K562 (cell line): ENCODE measurements around the gene ALG14. TPM values are rescaled to one million over a fixed set of nuclear protein-coding genes. Genes with fewer than 3 reads are reported as not detected.
A peak's percentile ranks its signal among the peaks of the same experiment; 100 is the strongest.

ENCODE experiments used
- BACH1 ChIP-seq: fragments of 200-800 bp; sonication (Bioruptor generic); IDR thresholded peaks from 2 replicates; pipeline ENCODE4 v1.6.1; 2016; ENCODE audit warnings: missing genetic modification characterization, missing compliant biosample characterization
- BHLHE40 ChIP-seq: IDR thresholded peaks from 2 replicates; pipeline ENCODE4 v1.6.1; 2011; ENCODE audit warnings: low read length, improper control_type of control experiment
- CREBBP ChIP-seq: IDR thresholded peaks from one replicate; pipeline ENCODE4 v1.6.1; 2012; ENCODE audit warnings: low read depth, mild to moderate bottlenecking, control low read depth, inconsistent platforms, low read length
- CREM ChIP-seq: IDR thresholded peaks from 2 replicates; pipeline ENCODE4 v1.6.1; 2014; ENCODE audit warnings: antibody characterized with exemption, low read depth
- CTBP1 ChIP-seq: fragments of 450-650 bp; IDR thresholded peaks from 2 replicates; pipeline ENCODE4 v1.6.1; 2016; ENCODE audit warnings: borderline replicate concordance
- DIDO1 ChIP-seq: fragments of 450-650 bp; IDR thresholded peaks from 2 replicates; pipeline ENCODE4 v1.6.1; 2016; ENCODE audit warnings: low read depth, missing biosample characterization, missing genetic modification characterization
- DPF2 ChIP-seq: fragments of 450-650 bp; IDR thresholded peaks from 2 replicates; pipeline ENCODE4 v1.6.1; 2016
- FIP1L1 ChIP-seq: fragments of 200-400 bp; formaldehyde crosslinking; IDR thresholded peaks from 2 replicates; pipeline ENCODE4 v1.6.1; 2018; ENCODE audit warnings: mild to moderate bottlenecking, low read depth, low read length; ENCODE audit not compliant: poor library complexity, severe bottlenecking
- FOXK1 ChIP-seq: sonication (generic); formaldehyde crosslinking; IDR thresholded peaks from 2 replicates; pipeline ENCODE4 v1.8.0; 2022; ENCODE audit warnings: missing genetic modification reagents, mild to moderate bottlenecking, borderline replicate concordance
- GABPA ChIP-seq: fragments of 200-800 bp; sonication (Bioruptor generic); conservative IDR thresholded peaks from 2 replicates; pipeline ENCODE4 v1.6.1; 2016; ENCODE audit warnings: low read depth, missing genetic modification characterization, missing compliant biosample characterization
- HDAC1 ChIP-seq, 2 experiments: fragments of 450-650 bp; IDR thresholded peaks; 2 replicates each; pipeline ENCODE4 v1.6.1; 2016 to 2017; ENCODE audit warnings: inconsistent platforms in 1 of 2, mild to moderate bottlenecking in 1 of 2, moderate library complexity in 1 of 2
- MAZ ChIP-seq, 2 experiments: fragments of 450-650 bp in 1 of 2; sonication (generic) in 1 of 2; formaldehyde crosslinking; IDR thresholded peaks in 1 of 2; conservative IDR thresholded peaks in 1 of 2; 2 replicates each; pipeline versions ENCODE4 v1.4.0 to v1.5.0; 2020; ENCODE audit warnings: mild to moderate bottlenecking in 1 of 2, missing genetic modification reagents in 1 of 2
- NCOA2 ChIP-seq, 2 experiments: fragments of 450-650 bp; IDR thresholded peaks; 2 replicates each; pipeline ENCODE4 v1.6.1; 2018; ENCODE audit warnings: mild to moderate bottlenecking in 2 of 2, moderate library complexity in 1 of 2; ENCODE audit not compliant: partially characterized antibody in 2 of 2
- NCOA6 ChIP-seq: fragments of 450-650 bp; IDR thresholded peaks from 2 replicates; pipeline ENCODE4 v1.6.1; 2017; ENCODE audit warnings: mild to moderate bottlenecking
- NFIC ChIP-seq: fragments of 450-650 bp; IDR thresholded peaks from 2 replicates; pipeline ENCODE4 v1.6.1; 2017; ENCODE audit warnings: mild to moderate bottlenecking, inconsistent platforms
- NFYB ChIP-seq: IDR thresholded peaks from 2 replicates; pipeline ENCODE4 v1.6.1; 2011; ENCODE audit warnings: mild to moderate bottlenecking, moderate library complexity; ENCODE audit not compliant: insufficient read length; ENCODE audit errors: extremely low read depth
- RFX1 ChIP-seq: fragments of 450-650 bp; IDR thresholded peaks from 2 replicates; pipeline ENCODE4 v1.6.1; 2016; ENCODE audit warnings: mild to moderate bottlenecking, moderate library complexity
- RFX7 ChIP-seq: fragments of 250-450 bp; sonication (Bioruptor Pico); IDR thresholded peaks from 2 replicates; pipeline ENCODE4 v1.5.1; 2021; ENCODE audit warnings: mild to moderate bottlenecking
- SIX5 ChIP-seq, 2 experiments: IDR thresholded peaks; 2 replicates each; pipeline ENCODE4 v1.6.1; 2011; ENCODE audit warnings: low read length in 2 of 2, borderline replicate concordance in 1 of 2, low read depth in 1 of 2, mild to moderate bottlenecking in 1 of 2, moderate library complexity in 1 of 2; ENCODE audit not compliant: insufficient read depth in 1 of 2
- SLC30A9 ChIP-seq: fragments of 250-450 bp; sonication (Bioruptor Pico); IDR thresholded peaks from 2 replicates; pipeline ENCODE4 v1.8.0; 2022; ENCODE audit warnings: mild to moderate bottlenecking, moderate library complexity
- SMARCA5 ChIP-seq: fragments of 450-650 bp; IDR thresholded peaks from 2 replicates; pipeline ENCODE4 v1.6.1; 2016
- TBP ChIP-seq: optimal IDR thresholded peaks from 2 replicates; pipeline ENCODE3; 2011; ENCODE audit warnings: low read depth, low read length, improper control_type of control experiment
- TGIF2 ChIP-seq: sonication (generic); formaldehyde crosslinking; IDR thresholded peaks from 2 replicates; pipeline ENCODE4 v1.8.1; 2022; ENCODE audit warnings: mild to moderate bottlenecking, missing genetic modification reagents, moderate library complexity
- ZFPM2 ChIP-seq: fragments of 250-450 bp; sonication (Bioruptor Pico); IDR thresholded peaks from 2 replicates; pipeline ENCODE4 v1.5.1; 2022; ENCODE audit warnings: mild to moderate bottlenecking
- ZNF3 ChIP-seq: fragments of 250-450 bp; sonication (Bioruptor Pico); IDR thresholded peaks from 2 replicates; pipeline ENCODE4 v1.5.0; 2021; ENCODE audit warnings: mild to moderate bottlenecking, moderate library complexity
- ZNF316 ChIP-seq: fragments of 450-650 bp; IDR thresholded peaks from 2 replicates; pipeline ENCODE4 v1.6.1; 2016
- ZNF551 ChIP-seq: fragments of 250-450 bp; sonication (Bioruptor Pico); IDR thresholded peaks from 2 replicates; pipeline ENCODE4 v1.5.0; 2021; ENCODE audit warnings: mild to moderate bottlenecking, moderate library complexity
- polyA plus RNA-seq, 8 experiments: library from polyadenylated mRNA; depleted of rRNA in 4 of 8; stranded (reverse) in 5 of 8; unstranded in 3 of 8; fragments of >200 nt; fragmentation: Nextera tagmentation in 2 of 8; fragmentation: Illumina TruSeq in 1 of 8; extraction: Ambion mirVana in 2 of 8; extraction: Trizol in 1 of 8; gene quantifications; 2 replicates each; pipeline versions ENCODE4 v1.2.1 to v1.2.3, GENCODE V29; 2011 to 2014; ENCODE audit warnings: inconsistent platforms in 1 of 8, missing spikeins in 1 of 8
- total RNA-seq, 7 experiments: library from RNA; depleted of rRNA in 6 of 7; stranded (reverse); fragments of >200 nt in 6 of 7; fragmentation: Illumina TruSeq in 2 of 7; extraction: Trizol in 2 of 7; gene quantifications; 2 replicates each; pipeline versions ENCODE4 v1.2.1 to v1.2.3, GENCODE V29; 2011 to 2021; ENCODE audit warnings: low replicate concordance in 1 of 7
- TF ChIP-seq, protein P1 (sequence below): fragments of 250-450 bp; sonication (Bioruptor Pico); IDR thresholded peaks from 2 replicates; pipeline ENCODE4 v1.5.0; 2020; ENCODE audit warnings: mild to moderate bottlenecking, borderline replicate concordance
- TF ChIP-seq, protein P2 (sequence below): fragments of 450-650 bp; IDR thresholded peaks from 2 replicates; pipeline ENCODE4 v1.6.1; 2016; ENCODE audit warnings: borderline replicate concordance

ALG14 gene
- total and polyA plus RNA-seq, 9 of the 15 experiments (the other 6 are each of a cell fraction or from before 2014, with no cell fraction given), result 2.8 to 16.2 (median 4.9) TPM

DNA sequence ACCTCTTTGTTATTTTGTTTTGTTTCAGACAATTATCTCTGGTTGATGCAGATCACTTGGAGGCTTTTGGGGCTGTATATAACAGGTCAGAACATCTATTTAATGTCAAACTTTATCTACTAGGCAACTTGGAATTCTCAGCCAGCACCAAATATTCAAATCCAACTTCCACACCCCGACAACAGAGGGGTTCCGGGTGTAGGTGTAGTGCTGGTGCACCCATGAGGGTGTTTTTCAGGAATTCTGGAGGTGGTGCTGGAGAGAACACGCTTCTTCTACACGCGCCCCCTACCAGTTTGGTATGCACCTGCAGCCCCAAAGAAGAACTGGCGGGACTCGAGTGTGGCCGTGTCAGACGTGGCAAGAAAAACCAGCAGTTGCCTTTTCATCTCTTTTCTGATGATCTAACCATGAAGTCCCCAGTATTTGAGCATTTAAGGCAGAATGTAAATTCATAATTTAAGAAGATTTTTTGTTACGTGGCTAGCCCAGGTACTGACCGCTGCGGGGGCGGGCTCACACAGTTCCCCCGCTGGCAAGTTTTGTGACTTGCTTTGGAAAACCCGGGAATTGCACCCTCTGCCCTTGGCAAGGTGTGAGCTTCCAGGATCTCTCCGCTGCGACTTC lies 43.9 kb upstream of the ALG14 start (continued):
- no peak for TF ChIP-seq DIDO1 (tag)
- TF ChIP-seq DPF2, result peak; percentile 56; the same call in 1 of the 2 replicates
- no peak for TF ChIP-seq NCOA6
- TF ChIP-seq SMARCA5, result no peak
- TF ChIP-seq, protein P1, sequence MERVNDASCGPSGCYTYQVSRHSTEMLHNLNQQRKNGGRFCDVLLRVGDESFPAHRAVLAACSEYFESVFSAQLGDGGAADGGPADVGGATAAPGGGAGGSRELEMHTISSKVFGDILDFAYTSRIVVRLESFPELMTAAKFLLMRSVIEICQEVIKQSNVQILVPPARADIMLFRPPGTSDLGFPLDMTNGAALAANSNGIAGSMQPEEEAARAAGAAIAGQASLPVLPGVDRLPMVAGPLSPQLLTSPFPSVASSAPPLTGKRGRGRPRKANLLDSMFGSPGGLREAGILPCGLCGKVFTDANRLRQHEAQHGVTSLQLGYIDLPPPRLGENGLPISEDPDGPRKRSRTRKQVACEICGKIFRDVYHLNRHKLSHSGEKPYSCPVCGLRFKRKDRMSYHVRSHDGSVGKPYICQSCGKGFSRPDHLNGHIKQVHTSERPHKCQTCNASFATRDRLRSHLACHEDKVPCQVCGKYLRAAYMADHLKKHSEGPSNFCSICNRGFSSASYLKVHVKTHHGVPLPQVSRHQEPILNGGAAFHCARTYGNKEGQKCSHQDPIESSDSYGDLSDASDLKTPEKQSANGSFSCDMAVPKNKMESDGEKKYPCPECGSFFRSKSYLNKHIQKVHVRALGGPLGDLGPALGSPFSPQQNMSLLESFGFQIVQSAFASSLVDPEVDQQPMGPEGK, result no peak
- no peak for TF ChIP-seq BACH1 (tag)
- no peak for TF ChIP-seq ZNF316
- TF ChIP-seq CTBP1, result no peak
- TF ChIP-seq, protein P2, sequence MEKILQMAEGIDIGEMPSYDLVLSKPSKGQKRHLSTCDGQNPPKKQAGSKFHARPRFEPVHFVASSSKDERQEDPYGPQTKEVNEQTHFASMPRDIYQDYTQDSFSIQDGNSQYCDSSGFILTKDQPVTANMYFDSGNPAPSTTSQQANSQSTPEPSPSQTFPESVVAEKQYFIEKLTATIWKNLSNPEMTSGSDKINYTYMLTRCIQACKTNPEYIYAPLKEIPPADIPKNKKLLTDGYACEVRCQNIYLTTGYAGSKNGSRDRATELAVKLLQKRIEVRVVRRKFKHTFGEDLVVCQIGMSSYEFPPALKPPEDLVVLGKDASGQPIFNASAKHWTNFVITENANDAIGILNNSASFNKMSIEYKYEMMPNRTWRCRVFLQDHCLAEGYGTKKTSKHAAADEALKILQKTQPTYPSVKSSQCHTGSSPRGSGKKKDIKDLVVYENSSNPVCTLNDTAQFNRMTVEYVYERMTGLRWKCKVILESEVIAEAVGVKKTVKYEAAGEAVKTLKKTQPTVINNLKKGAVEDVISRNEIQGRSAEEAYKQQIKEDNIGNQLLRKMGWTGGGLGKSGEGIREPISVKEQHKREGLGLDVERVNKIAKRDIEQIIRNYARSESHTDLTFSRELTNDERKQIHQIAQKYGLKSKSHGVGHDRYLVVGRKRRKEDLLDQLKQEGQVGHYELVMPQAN, result no peak
- TF ChIP-seq HDAC1 (IDR thresholded peaks at IDR 0.05), result peak in 1 of 2 experiments; percentile 19; a peak in 1 of 4 replicates
- peak; percentile 28; the same call in 1 of the 2 replicates for TF ChIP-seq BHLHE40
- TF ChIP-seq ZNF3, result no peak
- TF ChIP-seq CREM, result peak; percentile 60
- no peak for TF ChIP-seq RFX7 (CRISPR knock-in tag)
- no peak for TF ChIP-seq NFIC
- TF ChIP-seq ZFPM2, result no peak
- no peak for TF ChIP-seq CREBBP
- TF ChIP-seq FOXK1 (CRISPR knock-in tag), result no peak
- no peak for TF ChIP-seq NCOA2 (IDR thresholded peaks at IDR 0.05; ENCODE audit: partially characterized antibody in 2 of 2)
- TF ChIP-seq TBP, result no peak
- TF ChIP-seq MAZ (CRISPR knock-in tag; conservative IDR thresholded peaks at IDR 0.05 in 1 of 2, IDR thresholded peaks at IDR 0.05 in 1 of 2), result no peak; a peak in 1 of 4 replicates
- TF ChIP-seq ZNF551 (CRISPR knock-in tag), result no peak
- no peak for TF ChIP-seq SLC30A9 (CRISPR knock-in tag)
- no peak for TF ChIP-seq GABPA (tag)
- TF ChIP-seq RFX1, result no peak
- TF ChIP-seq FIP1L1, result no peak
- no peak for TF ChIP-seq SIX5 (IDR thresholded peaks at IDR 0.05; ENCODE audit: borderline replicate concordance in 1 of 2, insufficient read depth in 1 of 2, low read depth in 1 of 2, low read length in 2 of 2)
- TF ChIP-seq TGIF2 (CRISPR knock-in tag), result no peak
- no peak for TF ChIP-seq NFYB
